ENCODE results near the gene TMEM255B. TPM values are rescaled to one million over a fixed set of nuclear protein-coding genes. Genes with fewer than 3 reads are reported as not detected.
"Not testable (repeated sequence)": the region's sequence is repeated elsewhere in the genome, so short reads cannot be mapped to it uniquely, and the experiment has no call there.

TMEM255B gene
- total and polyA plus RNA-seq, 2 donors (not counting 3 experiments of a cell fraction or from before 2014, with no cell fraction given) = 105 to 121 TPM

DNA sequence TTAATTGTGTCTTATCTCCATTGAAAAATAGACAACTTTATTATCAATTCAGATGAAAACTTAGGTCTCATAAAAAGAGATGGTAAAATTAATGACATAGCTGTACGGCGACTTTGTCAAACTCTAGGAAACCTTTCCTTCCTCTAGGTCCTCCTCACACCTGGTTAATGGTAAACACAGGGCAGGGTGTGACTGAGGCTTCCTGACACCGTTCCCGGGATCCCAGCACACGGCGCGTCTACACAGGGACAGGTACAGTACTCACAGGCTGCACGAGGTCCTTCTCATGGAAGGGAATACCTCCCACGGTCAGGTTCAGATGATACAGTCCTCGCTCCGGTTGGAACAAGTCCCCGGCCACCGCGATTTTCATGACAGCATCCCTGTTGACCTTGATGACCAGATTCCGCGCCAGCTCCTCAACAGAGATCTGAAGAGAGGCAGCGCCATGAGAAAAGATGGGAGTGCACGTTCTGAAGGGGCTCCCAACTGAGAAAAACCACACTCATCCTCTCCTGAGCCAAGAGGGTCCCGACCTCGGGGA is 69.3 kb downstream of the TMEM255B start:
- H2AFZ ChIP-seq (ENCODE audit: low read depth, low read length) = no peak overlapping the region
- H3K4me1 ChIP-seq (ENCODE audit: control insufficient read depth, extremely low read depth, insufficient read depth, low read length) = no peaks in the 10 kb centered on the region
- TF ChIP-seq GATA2 (IDR thresholded peaks at IDR 0.05; ENCODE audit: insufficient read depth, insufficient read length, low read depth, low read length) (no peak), POLR2A (IDR thresholded peaks at IDR 0.05; ENCODE audit: low read depth, low read length) (no peak), EZH2 (IDR thresholded peaks at IDR 0.05; ENCODE audit: borderline replicate concordance, low read depth, low read length, severe bottlenecking) (no peak), JUN (IDR thresholded peaks at IDR 0.05; ENCODE audit: borderline replicate concordance, insufficient read depth, insufficient read length, low read depth) (no peak), FOS (IDR thresholded peaks at IDR 0.05; ENCODE audit: borderline replicate concordance, insufficient read depth, low read length) (no peak), POLR2AphosphoS5 (IDR thresholded peaks at IDR 0.05; ENCODE audit: insufficient read depth, low read depth, low read length) (no peak), MYC (IDR thresholded peaks at IDR 0.05; ENCODE audit: low read depth, low read length) (no peak)
- TF ChIP-seq, protein P1, sequence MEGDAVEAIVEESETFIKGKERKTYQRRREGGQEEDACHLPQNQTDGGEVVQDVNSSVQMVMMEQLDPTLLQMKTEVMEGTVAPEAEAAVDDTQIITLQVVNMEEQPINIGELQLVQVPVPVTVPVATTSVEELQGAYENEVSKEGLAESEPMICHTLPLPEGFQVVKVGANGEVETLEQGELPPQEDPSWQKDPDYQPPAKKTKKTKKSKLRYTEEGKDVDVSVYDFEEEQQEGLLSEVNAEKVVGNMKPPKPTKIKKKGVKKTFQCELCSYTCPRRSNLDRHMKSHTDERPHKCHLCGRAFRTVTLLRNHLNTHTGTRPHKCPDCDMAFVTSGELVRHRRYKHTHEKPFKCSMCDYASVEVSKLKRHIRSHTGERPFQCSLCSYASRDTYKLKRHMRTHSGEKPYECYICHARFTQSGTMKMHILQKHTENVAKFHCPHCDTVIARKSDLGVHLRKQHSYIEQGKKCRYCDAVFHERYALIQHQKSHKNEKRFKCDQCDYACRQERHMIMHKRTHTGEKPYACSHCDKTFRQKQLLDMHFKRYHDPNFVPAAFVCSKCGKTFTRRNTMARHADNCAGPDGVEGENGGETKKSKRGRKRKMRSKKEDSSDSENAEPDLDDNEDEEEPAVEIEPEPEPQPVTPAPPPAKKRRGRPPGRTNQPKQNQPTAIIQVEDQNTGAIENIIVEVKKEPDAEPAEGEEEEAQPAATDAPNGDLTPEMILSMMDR (IDR thresholded peaks at IDR 0.05; ENCODE audit: extremely low read depth in 1 of 2, insufficient read depth in 1 of 2, low read depth in 1 of 2, low read length in 2 of 2) = no peak
- TF ChIP-seq, protein P2, sequence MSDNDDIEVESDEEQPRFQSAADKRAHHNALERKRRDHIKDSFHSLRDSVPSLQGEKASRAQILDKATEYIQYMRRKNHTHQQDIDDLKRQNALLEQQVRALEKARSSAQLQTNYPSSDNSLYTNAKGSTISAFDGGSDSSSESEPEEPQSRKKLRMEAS (IDR thresholded peaks at IDR 0.05; ENCODE audit: insufficient read depth, insufficient read length) = no peak
- no peak overlapping the region for H3K9ac ChIP-seq (replicated peaks; ENCODE audit: extremely low read depth, insufficient read depth, low read length)
- DNase-seq (ENCODE audit: low read depth, low spot score) (no peak), FAIRE-seq (no peak)
- ChIA-PET POLR2A (no interaction called here), CTCF (no interaction called here)
- no peak overlapping the region for H3K27ac ChIP-seq (ENCODE audit: insufficient read depth, low read depth, low read length)
- peaks cover 0 to 9% of the 10 kb centered on the region in 2 experiments for H3K36me3 ChIP-seq (ENCODE audit: control insufficient read depth in 2 of 2, extremely low read depth in 1 of 2, insufficient read depth in 2 of 2, low read length in 2 of 2)
- no TSS peak for BruUV-seq (replicated peaks)
- H4K20me1 ChIP-seq (replicated peaks; ENCODE audit: control insufficient read depth, extremely low read depth, insufficient read depth, low read length) = no peaks in the 10 kb centered on the region
- H3K9me3 ChIP-seq (replicated peaks; ENCODE audit: control insufficient read depth, insufficient read depth, low read length) = no peaks in the 10 kb centered on the region
- H3K4me2 ChIP-seq (ENCODE audit: insufficient read depth, low read length) = no peak overlapping the region
- H3K27me3 ChIP-seq (ENCODE audit: control insufficient read depth in 2 of 2, insufficient read depth in 2 of 2, low read length in 2 of 2) = no peaks in the 10 kb centered on the region
- intact Hi-C loops (cut with micrococcal nuclease) (no loop called here), dilution Hi-C loops (cut with MboI; ENCODE audit: extremely low pct_ligation_motif_present, low sequenced_read_pairs) (no loop called here)
- H3K4me3 ChIP-seq (replicated peaks in 1 of 3; ENCODE audit: insufficient read depth in 1 of 3, low read depth in 1 of 3, low read length in 3 of 3) = no peak overlapping the region
- no peaks in the 10 kb centered on the region for H3K9me1 ChIP-seq (replicated peaks; ENCODE audit: control insufficient read depth, extremely low read depth, insufficient read depth, low read length)
- H3K79me2 ChIP-seq (ENCODE audit: control insufficient read depth, insufficient read depth, low read length) = no peaks in the 10 kb centered on the region

DNA sequence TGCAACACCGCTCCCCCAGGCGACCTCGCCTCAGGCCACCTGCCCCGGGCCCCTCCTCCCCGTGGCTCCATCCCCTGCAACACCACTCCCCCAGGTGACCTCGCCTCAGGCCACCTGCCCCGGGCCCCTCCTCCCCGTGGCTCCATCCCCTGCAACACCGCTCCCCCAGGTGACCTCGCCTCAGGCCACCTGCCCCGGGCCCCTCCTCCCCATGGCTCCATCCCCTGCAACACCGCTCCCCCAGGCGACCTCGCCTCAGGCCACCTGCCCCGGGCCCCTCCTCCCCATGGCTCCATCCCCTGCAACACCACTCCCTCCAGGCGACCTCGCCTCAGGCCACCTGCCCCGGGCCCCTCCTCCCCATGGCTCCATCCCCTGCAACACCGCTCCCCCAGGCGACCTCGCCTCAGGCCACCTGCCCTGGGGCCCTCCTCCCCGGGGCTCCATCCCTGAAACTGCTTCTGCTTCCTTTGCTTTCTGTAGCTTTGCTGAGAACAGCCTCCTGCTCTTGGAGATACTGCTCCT is 71.5 kb downstream of the TMEM255B start:
- H3K4me3 ChIP-seq (replicated peaks in 1 of 3; ENCODE audit: insufficient read depth in 1 of 3, low read depth in 1 of 3, low read length in 3 of 3); H3K4me1 ChIP-seq (ENCODE audit: control insufficient read depth, extremely low read depth, insufficient read depth, low read length); intact Hi-C loops (cut with micrococcal nuclease); H3K27ac ChIP-seq (ENCODE audit: insufficient read depth, low read depth, low read length); H2AFZ ChIP-seq (ENCODE audit: low read depth, low read length); H3K9ac ChIP-seq (replicated peaks; ENCODE audit: extremely low read depth, insufficient read depth, low read length); DNase-seq (ENCODE audit: low read depth, low spot score); H3K9me1 ChIP-seq (replicated peaks; ENCODE audit: control insufficient read depth, extremely low read depth, insufficient read depth, low read length); H4K20me1 ChIP-seq (replicated peaks; ENCODE audit: control insufficient read depth, extremely low read depth, insufficient read depth, low read length); BruUV-seq (replicated peaks); FAIRE-seq; H3K4me2 ChIP-seq (ENCODE audit: insufficient read depth, low read length); dilution Hi-C loops (cut with MboI; ENCODE audit: extremely low pct_ligation_motif_present, low sequenced_read_pairs); H3K27me3 ChIP-seq (ENCODE audit: control insufficient read depth in 2 of 2, insufficient read depth in 2 of 2, low read length in 2 of 2); H3K79me2 ChIP-seq (ENCODE audit: control insufficient read depth, insufficient read depth, low read length); POLR2A ChIA-PET; H3K9me3 ChIP-seq (replicated peaks; ENCODE audit: control insufficient read depth, insufficient read depth, low read length); CTCF ChIA-PET: not testable (repeated sequence)
- H3K36me3 ChIP-seq (ENCODE audit: control insufficient read depth in 2 of 2, extremely low read depth in 1 of 2, insufficient read depth in 2 of 2, low read length in 2 of 2) = peaks cover 0 to 20% of the 10 kb centered on the region in 2 experiments
